HCT116 (cell line): ENCODE results near the gene PLAC8L1. TPM values are rescaled to one million over a fixed set of nuclear protein-coding genes. Genes with fewer than 3 reads are reported as not detected.

Experiments used
- ATAC-seq: fragments of 200-7000 bp; cut with Tn5 transposase; 2 replicates; pipeline ENCODE4 v1.9.1; 2020; ENCODE audit warnings: mild to moderate bottlenecking, moderate library complexity
- BruUV-seq: library from RNA; stranded (reverse); fragments of 400-500 nt; replicated peaks from 2 replicates; lab custom pipeline; 2021; lab: Mats Ljungman, UMichigan
- CTCF ChIA-PET: fragments of 300-600 bp; sonication (Branson Sonifier 250); formaldehyde crosslinking; loops from one replicate; lab custom pipeline; 2021; ENCODE audit warnings: antibody characterized with exemption; lab: Charles Lee
- POLR2A ChIA-PET: fragments of 300-600, 350-600 bp; sonication (Branson Sonifier 250); formaldehyde crosslinking; loops from one replicate; lab custom pipeline; 2021; ENCODE audit warnings: antibody characterized with exemption; lab: Charles Lee
- RAD21 ChIA-PET, 2 experiments: fragments of 300-600 bp; sonication (Branson Sonifier 250); formaldehyde crosslinking; loops; one replicate each; lab custom pipeline; 2023; ENCODE audit warnings: low total read pairs in 2 of 2; ENCODE audit not compliant: uncharacterized antibody in 2 of 2, unreplicated experiment in 2 of 2, low non-redundant PET in 1 of 2; lab: Charles Lee
- DNase-seq: peaks from one replicate; pipeline ENCODE4 v3.0.0-alpha.2; 2010; ENCODE audit warnings: low read depth, low spot score
- H2AFZ ChIP-seq: fragments of 200-600 bp; shearing (Covaris generic), sonication (generic); 2 replicates; pipeline ENCODE4 v1.6.1; 2017; ENCODE audit warnings: low read depth, mixed run types, mixed read lengths, antibody characterized with exemption, low read length; ENCODE audit not compliant: poor library complexity, severe bottlenecking
- H3K27ac ChIP-seq: 2 replicates; pipeline ENCODE4 v1.5.1; 2012; ENCODE audit warnings: low read depth, low read length
- H3K27me3 ChIP-seq: fragments of 200-600 bp; sonication (generic); 2 replicates; pipeline ENCODE4 v1.6.1; 2016; ENCODE audit warnings: mixed run types, low read length, mixed read lengths; ENCODE audit not compliant: insufficient read depth
- H3K36me3 ChIP-seq, 2 experiments: fragments of 200-500 bp in 1 of 2; fragments of 200-600 bp in 1 of 2; sonication (Bioruptor generic) in 1 of 2; sonication (generic) in 1 of 2; 2 replicates each; pipeline versions ENCODE4 v1.5.1 to v1.6.1; 2014 to 2016; ENCODE audit warnings: low read length in 2 of 2, inconsistent platforms in 1 of 2, mixed read lengths in 1 of 2, mixed run types in 1 of 2; ENCODE audit not compliant: insufficient read depth in 2 of 2, control insufficient read depth in 1 of 2
- H3K4me1 ChIP-seq, 2 experiments: fragments of 200-600 bp in 1 of 2; sonication (generic) in 1 of 2; 2 replicates each; pipeline versions ENCODE4 v1.5.1 to v1.6.1; 2012 to 2017; ENCODE audit warnings: low read length in 2 of 2, inconsistent platforms in 1 of 2, mild to moderate bottlenecking in 1 of 2, mixed read lengths in 1 of 2, mixed run types in 1 of 2, moderate library complexity in 1 of 2; ENCODE audit not compliant: insufficient read depth in 2 of 2, control insufficient read depth in 1 of 2
- H3K4me2 ChIP-seq: fragments of 200-600 bp; sonication (generic); 2 replicates; pipeline ENCODE4 v1.6.1; 2017; ENCODE audit warnings: mixed run types, low read length, mixed read lengths
- H3K4me3 ChIP-seq, 2 experiments: fragments of 200-600 bp in 1 of 2; sonication (generic) in 1 of 2; replicated peaks in 1 of 2; 2 replicates each; pipeline ENCODE4 v1.5.1; 2011 to 2016; ENCODE audit warnings: low read length in 2 of 2, control low read depth in 1 of 2, low read depth in 1 of 2, mild to moderate bottlenecking in 1 of 2, mixed read lengths in 1 of 2, mixed run types in 1 of 2
- H3K79me2 ChIP-seq: fragments of 200-600 bp; sonication (generic); 2 replicates; pipeline ENCODE4 v1.6.1; 2017; ENCODE audit warnings: mild to moderate bottlenecking, mixed run types, low read length, moderate library complexity, mixed read lengths; ENCODE audit not compliant: insufficient read depth
- H3K9ac ChIP-seq: fragments of 200-600 bp; sonication (generic); 2 replicates; pipeline ENCODE4 v1.6.1; 2016; ENCODE audit warnings: low read length, mixed read lengths
- H3K9me2 ChIP-seq: fragments of 200-600 bp; sonication (generic), shearing (Covaris generic); 2 replicates; pipeline ENCODE4 v1.6.1; 2017; ENCODE audit warnings: mixed run types, mild to moderate bottlenecking, moderate library complexity; ENCODE audit not compliant: insufficient read depth
- H3K9me3 ChIP-seq, 2 experiments: fragments of 200-500 bp in 1 of 2; fragments of 200-600 bp in 1 of 2; sonication (Bioruptor generic) in 1 of 2; sonication (generic) in 1 of 2; 2 replicates each; pipeline ENCODE4 v1.6.1; 2014 to 2017; ENCODE audit warnings: low read length in 2 of 2, mixed read lengths in 2 of 2, inconsistent platforms in 1 of 2, low read depth in 1 of 2, mild to moderate bottlenecking in 1 of 2, mixed run types in 1 of 2, moderate library complexity in 1 of 2; ENCODE audit not compliant: control insufficient read depth in 1 of 2, insufficient read depth in 1 of 2
- H4K20me1 ChIP-seq: fragments of 200-600 bp; sonication (generic), shearing (Covaris generic); 2 replicates; pipeline ENCODE4 v1.6.1; 2017; ENCODE audit warnings: mixed run types, mild to moderate bottlenecking, moderate library complexity; ENCODE audit not compliant: insufficient read depth
- ATF3 ChIP-seq: IDR thresholded peaks from 2 replicates; pipeline ENCODE4 v1.6.1; 2012
- CBX3 ChIP-seq: IDR thresholded peaks from 2 replicates; pipeline ENCODE4 v1.6.1; 2012; ENCODE audit warnings: low read depth
- CTCF ChIP-seq, 3 experiments: fragments of 200-600 bp in 1 of 3; sonication (generic) in 1 of 3; IDR thresholded peaks in 2 of 3; conservative IDR thresholded peaks in 1 of 3; 2 replicates each; pipeline ENCODE4 v1.5.1; 2012 to 2017; ENCODE audit warnings: low read depth in 2 of 3, low read length in 2 of 3, antibody characterized with exemption in 1 of 3, borderline replicate concordance in 1 of 3, control low read depth in 1 of 3, mild to moderate bottlenecking in 1 of 3, mixed read lengths in 1 of 3, mixed run types in 1 of 3, moderate library complexity in 1 of 3; ENCODE audit not compliant: insufficient read depth in 1 of 3
- EGR1 ChIP-seq: IDR thresholded peaks from 2 replicates; pipeline ENCODE4 v1.6.1; 2012; ENCODE audit warnings: low read depth
- ELF1 ChIP-seq: IDR thresholded peaks from 2 replicates; pipeline ENCODE4 v1.6.1; 2012; ENCODE audit warnings: low read depth, borderline replicate concordance
- EZH2phosphoT487 ChIP-seq: fragments of 200-600 bp; IDR thresholded peaks from 2 replicates; pipeline ENCODE4 v1.6.1; 2018; ENCODE audit warnings: antibody characterized with exemption, borderline replicate concordance
- JUND ChIP-seq: IDR thresholded peaks from 2 replicates; pipeline ENCODE4 v1.6.1; 2012
- SRF ChIP-seq: IDR thresholded peaks from 2 replicates; pipeline ENCODE4 v1.6.1; 2012; ENCODE audit warnings: low read depth
- TCF7L2 ChIP-seq: IDR thresholded peaks from 2 replicates; pipeline ENCODE4 v1.7.0; 2011; ENCODE audit warnings: borderline replicate concordance, inconsistent platforms; ENCODE audit not compliant: insufficient read depth, insufficient read length; ENCODE audit errors: extremely low read depth
- ZBTB33 ChIP-seq: IDR thresholded peaks from 2 replicates; pipeline ENCODE4 v1.6.1; 2011; ENCODE audit warnings: mild to moderate bottlenecking, low read length, moderate library complexity; ENCODE audit not compliant: insufficient replicate concordance; ENCODE audit errors: extremely low read depth
- ZNF274 ChIP-seq: fragments of 200-500 bp; sonication (Bioruptor generic); IDR thresholded peaks from 2 replicates; pipeline ENCODE4 v1.6.1; 2014; ENCODE audit warnings: mild to moderate bottlenecking, low read depth, low read length, inconsistent platforms
- intact Hi-C: fragments of 100-400 bp; cut with micrococcal nuclease; formaldehyde crosslinking; loops from 2 replicates; pipeline ENCODE4 v1.10.0; 2022
- total RNA-seq: library from RNA; stranded (reverse); gene quantifications from one replicate; pipeline ENCODE4 v1.2.1, GENCODE V29; 2021; ENCODE audit not compliant: unreplicated experiment

PLAC8L1 gene
- total RNA-seq, 1 experiment from 2014 or later = 2.6 TPM

GRCh38 chr5:146076455-146076854, 28.9 kb downstream of the PLAC8L1 start:
- no peaks in the 10 kb centered on the region for H3K79me2 ChIP-seq
- intact Hi-C loops = no loop called here
- ATAC-seq (no peak), DNase-seq (no peak)
- no peaks in the 10 kb centered on the region for H3K27me3 ChIP-seq
- no peaks in the 10 kb centered on the region for H3K9me2 ChIP-seq
- ChIA-PET CTCF (no interaction called here), RAD21 (no interaction called here), POLR2A (no interaction called here)
- no peak overlapping the region for H3K9ac ChIP-seq
- H3K4me1 ChIP-seq = peaks cover 2 to 9% of the 10 kb centered on the region in 2 experiments; a peak in 3 of 4 replicates
- no TSS peak for BruUV-seq
- TF ChIP-seq EGR1 (no peak), ATF3 (no peak), ELF1 (no peak), EZH2phosphoT487 (no peak), TCF7L2 (no peak), CBX3 (no peak), ZBTB33 (no peak), CTCF (IDR thresholded peaks at IDR 0.05 in 2 of 3, conservative IDR thresholded peaks at IDR 0.05 in 1 of 3; ENCODE audit: borderline replicate concordance in 1 of 3, insufficient read depth in 1 of 3, low read depth in 2 of 3, low read length in 2 of 3) (no peak), ZNF274 (no peak), JUND (no peak), SRF (no peak)
- H3K27ac ChIP-seq = no peak overlapping the region
- H3K4me2 ChIP-seq = no peak overlapping the region
- H3K36me3 ChIP-seq = no peaks in the 10 kb centered on the region
- no peaks in the 10 kb centered on the region for H4K20me1 ChIP-seq
- no peak overlapping the region for H2AFZ ChIP-seq
- no peaks in the 10 kb centered on the region for H3K9me3 ChIP-seq
- no peak overlapping the region for H3K4me3 ChIP-seq
